ENCODE results near the gene RNF10. TPM values are rescaled to one million over a fixed set of nuclear protein-coding genes. Genes with fewer than 3 reads are reported as not detected.
"Not testable (repeated sequence)": the region's sequence is repeated elsewhere in the genome, so short reads cannot be mapped to it uniquely, and the experiment has no call there.

RNF10 gene
- total RNA-seq, 1 donor from 2014 or later, result 127 TPM

DNA sequence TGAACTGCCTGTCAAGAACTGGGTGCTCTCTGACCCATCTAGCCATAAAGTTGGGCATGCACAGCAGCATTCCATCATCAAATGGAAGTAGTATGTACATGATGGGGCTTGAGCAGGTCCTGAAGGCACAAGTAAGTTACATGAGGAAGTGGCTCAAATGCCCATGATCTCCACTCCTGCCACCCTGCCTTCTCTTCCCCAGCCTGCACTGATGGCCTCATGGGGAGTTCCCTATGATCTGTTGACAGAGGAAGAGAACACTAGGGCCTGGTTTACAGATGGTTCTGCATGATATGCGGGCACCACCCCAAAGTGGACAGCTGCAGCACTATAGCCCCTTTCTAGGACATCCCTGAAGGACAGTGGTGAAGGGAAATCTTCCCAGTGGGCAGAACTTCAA is 77.4 kb downstream of the RNF10 start:
- DNase-seq (ENCODE audit: low read depth in 2 of 2), result not testable (repeated sequence)

DNA sequence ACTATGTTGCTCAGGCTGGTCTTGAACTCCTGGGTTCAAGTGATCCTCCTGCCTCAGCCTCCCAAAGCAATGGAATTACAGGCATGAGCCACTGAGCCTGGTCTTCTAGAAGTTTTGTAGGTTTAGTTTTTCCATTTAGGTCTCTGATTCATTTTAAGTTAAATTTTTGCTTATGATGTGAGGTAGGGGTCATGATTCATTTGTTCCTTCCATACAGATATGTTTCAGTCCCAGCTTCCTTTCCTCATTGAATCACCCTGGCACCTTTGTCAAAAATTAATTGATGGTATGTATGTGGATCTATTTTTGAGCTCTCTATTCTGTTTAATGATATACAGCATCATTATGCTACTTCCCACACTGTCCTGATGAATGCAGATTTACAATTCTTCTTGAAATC is 80.7 kb downstream of the RNF10 start:
- DNase-seq (ENCODE audit: low read depth in 2 of 2), result no peak

- DNase-seq (ENCODE audit: low read depth in 2 of 2), result not testable (repeated sequence)
Observed at GRCh38 chr12:120617193-120617592, 83.0 kb downstream of the RNF10 start.

GRCh38 chr12:120617767-120618166 is 83.6 kb downstream of the RNF10 start:
- DNase-seq (ENCODE audit: low read depth in 2 of 2), result not testable (repeated sequence)

GRCh38 chr12:120618954-120619615 is 84.9 kb downstream of the RNF10 start:
- no peak for DNase-seq (ENCODE audit: low read depth in 2 of 2)

DNA sequence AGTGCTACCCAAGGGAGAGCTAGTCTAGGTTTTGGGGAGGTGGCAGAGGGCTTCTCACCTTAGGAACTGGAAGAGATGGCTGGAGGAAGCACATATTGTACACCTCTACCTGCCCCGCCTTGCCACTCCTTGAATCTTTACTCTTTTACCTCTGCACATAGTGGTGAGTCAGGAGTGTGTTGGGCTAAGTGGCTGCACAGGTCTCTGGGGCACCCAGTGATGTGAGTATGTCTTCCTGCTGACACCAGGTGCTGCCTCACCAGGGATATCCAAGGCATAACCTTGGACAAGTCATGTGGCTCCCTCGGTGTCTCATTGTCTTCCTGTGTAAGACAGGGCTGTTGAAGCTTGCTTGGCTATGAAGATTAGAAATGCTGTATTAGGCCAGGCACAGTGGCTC is 86.5 kb downstream of the RNF10 start:
- DNase-seq (ENCODE audit: low read depth in 2 of 2), result no peak

DNA sequence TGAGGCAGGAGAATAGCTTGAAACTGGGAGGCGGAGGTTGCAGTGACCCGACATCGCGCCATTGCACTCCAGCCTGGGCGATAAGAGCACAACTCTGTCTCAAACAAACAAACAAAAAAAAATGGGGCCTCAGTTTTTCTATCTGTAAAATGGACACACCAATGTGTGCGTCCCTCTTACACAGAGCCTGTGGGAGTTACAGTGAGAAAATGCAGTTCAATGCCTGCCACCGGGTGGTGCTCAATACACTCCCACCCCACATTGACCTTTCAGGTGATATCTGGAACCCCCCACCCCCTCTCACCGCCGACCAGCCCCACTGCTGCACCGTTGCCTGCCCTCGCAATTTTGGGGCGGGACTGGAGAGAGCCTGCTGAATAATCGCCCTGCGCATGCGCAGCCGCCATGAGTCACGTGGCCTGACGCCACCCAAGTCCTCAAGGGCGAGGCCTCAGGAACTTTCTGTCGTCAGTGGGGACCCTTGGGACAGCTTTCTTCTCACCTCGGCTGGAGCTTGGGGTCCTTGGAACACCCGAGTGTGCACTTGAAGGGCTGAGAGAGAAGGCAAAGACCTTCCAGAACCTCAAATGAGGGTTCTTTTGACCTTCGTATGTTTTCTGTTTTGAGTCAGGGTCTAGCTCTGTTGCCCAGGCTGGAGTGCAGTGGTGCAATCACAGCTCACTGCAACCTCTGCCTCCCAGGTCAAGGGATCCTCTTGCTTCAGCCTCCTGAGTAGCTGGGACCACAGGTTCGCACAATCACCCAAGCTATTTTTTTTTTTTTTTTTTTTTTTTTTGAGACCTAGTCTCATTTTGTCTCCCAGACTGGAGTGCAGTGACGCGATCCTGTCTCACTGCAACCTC is 91.6 kb downstream of the RNF10 start:
- no peak for DNase-seq (ENCODE audit: low read depth in 2 of 2)

Other genes starting within 250 kb of the RNF10 start
- under 0.01 TPM in 2 replicates for gene RNU4-2, start 242.5 kb upstream of the RNF10 start, total RNA-seq
- gene RNU4-1, start 241.1 kb upstream of the RNF10 start, total RNA-seq, result under 0.01 TPM in 2 replicates
- 0.87 and 3.2 TPM in 2 replicates for gene SIRT4, start 232.0 kb upstream of the RNF10 start, total RNA-seq
- not detected in 2 replicates for gene PLA2G1B, start 206.6 kb upstream of the RNF10 start, total RNA-seq
- not detected in 2 replicates for gene MSI1, start 165.2 kb upstream of the RNF10 start, total RNA-seq
- 494 and 598 TPM in 2 replicates for gene COX6A1, start 96.2 kb upstream of the RNF10 start, total RNA-seq
- gene TRIAP1, start 88.0 kb upstream of the RNF10 start, total RNA-seq, result 26.0 and 30.5 TPM in 2 replicates
- gene GATC, start 87.9 kb upstream of the RNF10 start, total RNA-seq, result 12.6 and 17.5 TPM in 2 replicates
- gene SRSF9, start 64.6 kb upstream of the RNF10 start, total RNA-seq, result 220 and 239 TPM in 2 replicates
- gene DYNLL1, start 38.2 kb upstream of the RNF10 start, total RNA-seq, result 189 and 344 TPM in 2 replicates
- 19.0 and 21.8 TPM in 2 replicates for gene COQ5, start 5.2 kb upstream of the RNF10 start, total RNA-seq
- 19.8 and 23.6 TPM in 2 replicates for gene POP5, start 47.0 kb downstream of the RNF10 start, total RNA-seq
- under 0.01 TPM in 1 of 2 replicates, not detected in the other for gene CABP1, start 106.3 kb downstream of the RNF10 start, total RNA-seq
- 27.4 and 32.0 TPM in 2 replicates for gene MLEC, start 152.8 kb downstream of the RNF10 start, total RNA-seq
- gene UNC119B, start 176.1 kb downstream of the RNF10 start, total RNA-seq, result 13.5 and 14.3 TPM in 2 replicates
- gene ACADS, start 191.5 kb downstream of the RNF10 start, total RNA-seq, result 21.4 and 23.0 TPM in 2 replicates

All from lung microvascular endothelial cell (primary cell).